ENCODE measurements around the gene RNF167. TPM values are rescaled to one million over a fixed set of nuclear protein-coding genes. Genes with fewer than 3 reads are reported as not detected.
"Not testable (repeated sequence)": the region's sequence is repeated elsewhere in the genome, so short reads cannot be mapped to it uniquely, and the experiment has no call there.

RNF167 gene
- total RNA-seq, 1 donor from 2014 or later, result 90.4 TPM

GRCh38 chr17:4921320-4921719, 18.7 kb upstream of the RNF167 start:
- no peaks in the 10 kb centered on the region for H3K36me3 Mint-ChIP-seq (ENCODE audit: low read depth)
- peaks cover 3% of the 10 kb centered on the region for H3K27me3 Mint-ChIP-seq (ENCODE audit: low read depth)
- no peak overlapping the region for H3K4me3 Mint-ChIP-seq
- no peaks in the 10 kb centered on the region for H3K9me3 Mint-ChIP-seq
- TF ChIP-seq, protein P1, sequence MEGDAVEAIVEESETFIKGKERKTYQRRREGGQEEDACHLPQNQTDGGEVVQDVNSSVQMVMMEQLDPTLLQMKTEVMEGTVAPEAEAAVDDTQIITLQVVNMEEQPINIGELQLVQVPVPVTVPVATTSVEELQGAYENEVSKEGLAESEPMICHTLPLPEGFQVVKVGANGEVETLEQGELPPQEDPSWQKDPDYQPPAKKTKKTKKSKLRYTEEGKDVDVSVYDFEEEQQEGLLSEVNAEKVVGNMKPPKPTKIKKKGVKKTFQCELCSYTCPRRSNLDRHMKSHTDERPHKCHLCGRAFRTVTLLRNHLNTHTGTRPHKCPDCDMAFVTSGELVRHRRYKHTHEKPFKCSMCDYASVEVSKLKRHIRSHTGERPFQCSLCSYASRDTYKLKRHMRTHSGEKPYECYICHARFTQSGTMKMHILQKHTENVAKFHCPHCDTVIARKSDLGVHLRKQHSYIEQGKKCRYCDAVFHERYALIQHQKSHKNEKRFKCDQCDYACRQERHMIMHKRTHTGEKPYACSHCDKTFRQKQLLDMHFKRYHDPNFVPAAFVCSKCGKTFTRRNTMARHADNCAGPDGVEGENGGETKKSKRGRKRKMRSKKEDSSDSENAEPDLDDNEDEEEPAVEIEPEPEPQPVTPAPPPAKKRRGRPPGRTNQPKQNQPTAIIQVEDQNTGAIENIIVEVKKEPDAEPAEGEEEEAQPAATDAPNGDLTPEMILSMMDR (conservative IDR thresholded peaks at IDR 0.05), result no peak
- no peak overlapping the region for H3K27ac Mint-ChIP-seq (ENCODE audit: unreplicated experiment)
- H3K4me1 Mint-ChIP-seq, result no peaks in the 10 kb centered on the region
- DNase-seq (ENCODE audit: low read depth, low spot score), result no peak

DNA sequence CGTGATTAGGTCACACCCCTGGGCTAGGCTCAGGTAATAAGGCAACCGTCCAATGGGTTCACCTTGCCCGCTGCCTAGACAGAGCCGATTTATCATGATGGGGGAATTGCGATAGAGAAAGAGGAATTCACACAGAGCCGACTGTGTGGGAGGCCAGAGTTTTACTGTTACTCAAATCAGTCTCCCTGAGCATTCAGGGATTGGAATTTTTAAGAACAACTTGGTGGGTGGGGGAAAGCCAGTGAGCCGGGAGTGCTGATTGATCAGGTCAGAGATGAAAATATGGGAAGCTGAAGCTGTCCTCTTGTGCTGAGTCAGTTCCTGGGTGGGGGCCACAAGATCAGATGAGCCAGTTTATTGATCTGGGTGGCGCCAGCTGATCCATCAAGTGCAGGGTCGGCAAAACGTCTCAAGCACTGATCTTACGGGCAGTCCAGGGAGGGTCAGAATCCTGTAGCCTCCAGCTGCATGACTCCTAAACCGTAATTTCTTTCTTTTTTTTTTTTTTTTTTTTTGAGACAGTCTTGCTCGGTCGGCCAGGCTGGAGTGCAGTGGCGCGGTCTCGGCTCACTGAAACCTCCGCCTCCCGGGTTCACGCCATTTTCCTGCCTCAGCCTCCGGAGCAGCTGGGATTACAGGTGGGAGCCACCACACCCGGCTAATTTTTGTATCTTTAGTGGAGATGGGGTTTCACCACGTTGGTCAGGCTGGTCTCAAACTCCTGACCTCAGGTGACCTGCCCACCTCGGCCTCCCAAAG, 13.3 kb upstream of the RNF167 start:
- not testable (repeated sequence) for H3K4me1 Mint-ChIP-seq; DNase-seq (ENCODE audit: low read depth, low spot score); H3K27me3 Mint-ChIP-seq (ENCODE audit: low read depth); H3K36me3 Mint-ChIP-seq (ENCODE audit: low read depth); H3K9me3 Mint-ChIP-seq; H3K27ac Mint-ChIP-seq (ENCODE audit: unreplicated experiment); H3K4me3 Mint-ChIP-seq

- H3K9me3 Mint-ChIP-seq, result no peaks in the 10 kb centered on the region
- no peak overlapping the region for H3K4me3 Mint-ChIP-seq
- H3K27me3 Mint-ChIP-seq (ENCODE audit: low read depth), result no peaks in the 10 kb centered on the region
- peaks cover 4% of the 10 kb centered on the region for H3K36me3 Mint-ChIP-seq (ENCODE audit: low read depth)
- H3K4me1 Mint-ChIP-seq, result no peaks in the 10 kb centered on the region
- no peak for DNase-seq (ENCODE audit: low read depth, low spot score)
- no peak overlapping the region for H3K27ac Mint-ChIP-seq (ENCODE audit: unreplicated experiment)
- TF ChIP-seq, protein P1 (conservative IDR thresholded peaks at IDR 0.05), result no peak
Observed at GRCh38 chr17:4928881-4929280, 11.2 kb upstream of the RNF167 start.

DNA sequence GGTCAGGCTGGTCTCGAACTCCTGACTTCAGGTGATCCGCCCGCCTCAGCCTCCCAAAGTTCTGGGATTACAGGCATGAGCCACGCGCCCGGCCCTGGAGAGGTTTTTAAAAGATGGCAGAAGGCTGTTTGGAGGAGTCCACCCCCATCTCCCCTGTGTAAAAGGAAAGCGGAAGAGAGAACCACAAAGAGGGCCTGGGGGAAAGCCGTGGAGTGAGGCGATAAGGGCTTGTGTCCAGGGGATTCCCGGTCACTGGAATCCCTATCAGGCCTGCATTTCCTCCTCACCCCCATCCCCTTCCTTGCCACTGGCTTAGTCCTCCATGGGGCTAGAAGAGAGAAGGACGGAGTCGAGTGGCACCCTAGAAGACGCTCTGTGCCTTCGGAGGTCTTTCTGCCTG, 8.1 kb upstream of the RNF167 start, which contains the start of gene GP1BA:
GP1BA (plus strand) TSS at position 315 of the 400 bp plus-strand sequence. CDS start 328 bp downstream, outside the sequence.
- Mint-ChIP-seq H3K27ac (ENCODE audit: unreplicated experiment) (peak within 1 kb of the TSS; percentile 87), H3K4me3 (peak within 1 kb of the TSS; percentile 8), H3K9me3 (no peaks in the 10 kb centered on the region), H3K36me3 (ENCODE audit: low read depth) (peaks cover 8% of the 10 kb centered on the region), H3K4me1 (peaks cover 13% of the 10 kb centered on the region), H3K27me3 (ENCODE audit: low read depth) (no peaks in the 10 kb centered on the region)
- TF ChIP-seq, protein P1 (conservative IDR thresholded peaks at IDR 0.05), result no peak
- DNase-seq (ENCODE audit: low read depth, low spot score), result no peak

GRCh38 chr17:4932756-4933155, 7.3 kb upstream of the RNF167 start:
- peaks cover 8% of the 10 kb centered on the region for H3K36me3 Mint-ChIP-seq (ENCODE audit: low read depth)
- TF ChIP-seq, protein P1 (conservative IDR thresholded peaks at IDR 0.05), result no peak
- H3K9me3 Mint-ChIP-seq, result no peaks in the 10 kb centered on the region
- peaks cover 13% of the 10 kb centered on the region for H3K4me1 Mint-ChIP-seq
- peak overlapping the region; percentile 8 for H3K4me3 Mint-ChIP-seq
- DNase-seq (ENCODE audit: low read depth, low spot score), result no peak
- H3K27ac Mint-ChIP-seq (ENCODE audit: unreplicated experiment), result peak overlapping the region; percentile 71
- no peaks in the 10 kb centered on the region for H3K27me3 Mint-ChIP-seq (ENCODE audit: low read depth)

- no peak for DNase-seq (ENCODE audit: low read depth, low spot score)
- Mint-ChIP-seq H3K4me1 (peaks cover 18% of the 10 kb centered on the region), H3K27ac (ENCODE audit: unreplicated experiment) (peak overlapping the region; percentile 57), H3K27me3 (ENCODE audit: low read depth) (no peaks in the 10 kb centered on the region), H3K9me3 (no peaks in the 10 kb centered on the region), H3K36me3 (ENCODE audit: low read depth) (peaks cover 8% of the 10 kb centered on the region), H3K4me3 (peak overlapping the region; percentile 79)
- TF ChIP-seq, protein P1 (conservative IDR thresholded peaks at IDR 0.05), result no peak
Observed at GRCh38 chr17:4933646-4934045, 6.4 kb upstream of the RNF167 start.
